NCI-H146 treated with DMSO at 0.1 percent for 48 hours (cell line): Measurements from ENCODE around the gene MLLT10.

Source experiments
- DNase-seq: peaks from one replicate; lab custom pipeline; 2025; ENCODE audit not compliant: unreplicated experiment; lab: John Stamatoyannopoulos, UW

MLLT10 gene

DNA sequence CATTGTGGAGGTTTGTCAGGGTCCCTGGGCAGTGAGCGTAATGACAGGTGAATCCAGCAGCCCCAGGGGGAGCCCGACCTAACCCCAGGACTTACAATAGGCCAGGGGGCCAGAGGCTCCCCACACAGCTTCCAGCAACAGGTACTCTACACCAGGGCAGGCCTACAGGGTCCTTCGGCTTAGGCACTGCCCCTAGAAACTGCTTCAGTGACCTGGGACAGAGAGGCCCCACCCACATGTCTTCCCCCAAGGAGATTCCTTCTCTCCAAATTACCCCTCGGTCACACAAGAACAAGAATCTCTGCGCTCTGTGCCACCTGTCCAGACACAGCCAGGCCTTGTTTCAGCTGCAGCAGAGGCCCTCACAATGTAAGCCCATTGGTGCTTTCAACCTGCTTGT lies 32.9 kb upstream of the MLLT10 start:
- no peak for DNase-seq

- DNase-seq = no peak
Observed at GRCh38 chr10:21501731-21502347, 32.2 kb upstream of the MLLT10 start.

DNA sequence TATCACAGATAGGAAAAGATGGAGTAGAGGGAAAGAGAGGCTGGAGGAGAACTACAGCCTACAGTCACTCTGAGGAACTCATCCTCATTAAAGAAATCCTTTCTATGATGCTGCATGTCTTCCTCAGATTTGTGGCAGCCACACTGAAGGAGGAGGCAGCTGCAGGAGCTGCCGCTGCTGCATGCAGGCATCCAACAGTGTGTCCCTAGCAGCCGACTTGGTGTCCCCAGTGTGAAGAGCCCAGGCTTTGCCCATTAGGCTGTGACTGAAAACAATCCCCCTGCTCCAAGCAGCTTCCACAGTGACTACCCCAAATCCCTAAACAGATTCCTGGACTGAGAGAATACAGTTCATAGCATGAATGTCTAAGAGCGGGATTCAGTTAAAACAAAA lies 31.7 kb upstream of the MLLT10 start:
- no peak for DNase-seq

- no peak for DNase-seq
Observed at GRCh38 chr10:21503542-21503941, 30.5 kb upstream of the MLLT10 start.

GRCh38 chr10:21505711-21506278 lies 28.2 kb upstream of the MLLT10 start:
- no peak for DNase-seq

- DNase-seq = no peak
Observed at GRCh38 chr10:21506351-21506750, 27.7 kb upstream of the MLLT10 start.

DNA sequence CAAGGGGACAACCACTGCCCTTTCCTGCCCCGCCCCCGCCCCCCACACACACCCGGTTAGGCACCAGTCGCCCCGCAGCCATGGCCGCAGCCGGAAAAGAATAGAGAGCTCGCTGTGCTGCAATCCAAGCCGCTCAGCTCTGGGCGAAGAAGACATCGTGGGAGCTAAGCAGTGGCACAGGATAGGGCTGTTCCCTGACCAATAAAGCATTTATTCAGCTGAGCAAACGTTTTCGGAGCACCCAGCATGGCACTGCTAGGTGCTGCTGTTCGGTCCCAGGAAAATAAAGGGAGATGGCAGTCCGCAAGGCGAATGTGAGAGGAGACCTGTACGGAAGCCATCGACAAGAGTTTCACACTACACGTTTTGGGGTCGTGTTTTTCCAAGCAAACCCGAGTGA lies 26.9 kb upstream of the MLLT10 start:
- no peak for DNase-seq

GRCh38 chr10:21508706-21509331 lies 25.2 kb upstream of the MLLT10 start:
- no peak for DNase-seq

- no peak for DNase-seq
Observed at GRCh38 chr10:21509341-21510240, 24.4 kb upstream of the MLLT10 start.

DNA sequence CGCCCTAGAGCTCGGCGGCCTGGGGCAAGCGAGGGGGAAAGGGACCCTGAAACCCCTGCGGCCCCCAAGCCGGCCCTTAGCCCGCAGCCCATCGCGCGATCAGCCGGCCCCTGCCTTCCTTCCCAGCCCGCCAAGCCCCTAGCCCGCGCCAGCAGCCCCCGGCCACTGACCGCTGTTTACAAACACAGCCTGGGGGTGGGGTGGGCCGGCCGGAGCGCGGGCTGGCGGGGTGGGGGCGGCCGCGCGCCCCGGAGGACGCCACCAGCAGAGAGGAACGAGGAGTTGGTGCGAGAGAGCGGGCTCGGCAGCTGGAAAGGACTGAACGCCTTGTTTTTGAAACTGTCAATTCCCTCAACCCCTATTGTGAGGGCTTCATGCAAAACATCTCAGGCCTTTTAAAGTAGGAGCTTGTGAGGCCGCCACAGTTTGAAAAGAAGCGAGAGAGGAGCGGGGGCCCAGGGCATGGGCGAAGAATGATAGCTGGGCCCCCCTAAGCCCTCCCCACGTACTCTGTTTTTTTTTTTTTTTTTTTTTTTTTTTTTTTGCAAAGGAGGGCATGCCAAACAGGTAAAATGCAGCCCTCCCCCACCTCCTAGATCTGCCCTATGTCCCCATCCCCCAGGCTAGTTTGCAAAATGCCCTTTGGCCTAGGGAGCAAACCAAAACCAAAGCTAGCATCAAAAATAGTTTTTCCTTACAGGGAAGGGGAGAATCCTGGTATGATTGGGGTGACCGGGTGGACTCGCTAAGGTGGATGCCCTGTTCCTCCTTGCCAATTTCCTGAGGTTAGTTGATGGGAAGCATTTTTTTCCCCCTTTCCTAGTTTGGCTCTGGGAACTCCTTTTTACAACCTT lies 23.6 kb upstream of the MLLT10 start:
- no peak for DNase-seq

GRCh38 chr10:21511095-21511570 lies 22.9 kb upstream of the MLLT10 start:
- no peak for DNase-seq

- DNase-seq = no peak
Observed at GRCh38 chr10:21511946-21512572, 22.0 kb upstream of the MLLT10 start.

DNA sequence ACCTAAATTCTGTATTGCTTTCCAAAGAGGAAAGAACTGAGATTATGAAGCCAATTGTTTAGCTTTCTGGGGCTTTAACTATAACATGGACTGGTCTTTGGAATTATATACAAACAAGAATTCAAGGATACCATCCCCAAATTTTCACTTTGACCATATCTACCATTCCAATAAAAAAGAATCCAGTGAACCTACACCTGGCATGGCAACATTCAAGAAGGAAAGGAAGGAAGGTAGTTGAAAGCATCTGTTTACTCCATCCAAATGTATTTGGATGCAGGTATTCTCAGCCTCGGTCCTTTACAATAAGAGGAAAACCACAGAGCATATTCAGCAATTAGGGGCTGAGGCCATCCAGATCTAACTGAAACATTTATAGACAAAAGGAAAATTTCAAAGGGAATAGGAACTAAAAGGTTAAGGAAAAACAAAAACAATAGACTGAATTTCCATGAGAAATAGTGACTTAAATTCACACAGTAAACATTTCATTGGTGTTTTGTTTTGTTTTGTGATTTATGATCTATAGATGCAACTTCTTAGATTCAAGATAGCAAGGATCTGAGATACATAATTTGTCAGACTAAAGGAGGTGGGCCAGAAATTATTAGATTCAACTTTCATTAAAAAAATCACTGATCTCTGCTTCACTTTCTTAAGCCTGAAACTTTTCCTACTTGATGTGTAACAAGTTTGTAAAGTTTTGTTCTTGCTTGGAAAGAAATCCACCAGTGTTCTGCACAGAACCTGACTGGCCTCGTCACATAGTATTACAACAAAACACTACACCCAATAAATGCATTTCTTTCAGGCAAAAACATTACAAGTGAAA lies 21.2 kb upstream of the MLLT10 start:
- DNase-seq = no peak

DNA sequence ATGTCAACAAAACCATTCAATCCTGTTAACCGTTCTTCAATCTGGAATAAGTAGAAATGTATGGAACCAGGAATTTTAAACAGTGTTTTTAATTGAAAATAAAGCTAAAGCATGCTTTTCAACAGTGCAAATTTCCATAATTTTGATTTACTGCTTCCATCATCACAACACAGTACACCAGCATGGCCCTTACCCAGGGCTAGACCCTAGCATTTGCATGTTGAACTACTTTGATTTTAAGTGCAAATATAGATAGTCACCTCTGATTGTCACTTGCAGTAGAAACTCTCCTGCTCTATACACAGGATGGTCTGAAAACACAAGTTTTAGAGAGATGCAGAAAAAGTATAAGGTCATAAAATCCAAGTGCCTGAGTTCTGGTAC lies 20.6 kb upstream of the MLLT10 start:
- DNase-seq = no peak

GRCh38 chr10:21514129-21514817 lies 19.8 kb upstream of the MLLT10 start:
- no peak for DNase-seq

- no peak for DNase-seq
Observed at GRCh38 chr10:21514818-21515351, 19.1 kb upstream of the MLLT10 start.

DNA sequence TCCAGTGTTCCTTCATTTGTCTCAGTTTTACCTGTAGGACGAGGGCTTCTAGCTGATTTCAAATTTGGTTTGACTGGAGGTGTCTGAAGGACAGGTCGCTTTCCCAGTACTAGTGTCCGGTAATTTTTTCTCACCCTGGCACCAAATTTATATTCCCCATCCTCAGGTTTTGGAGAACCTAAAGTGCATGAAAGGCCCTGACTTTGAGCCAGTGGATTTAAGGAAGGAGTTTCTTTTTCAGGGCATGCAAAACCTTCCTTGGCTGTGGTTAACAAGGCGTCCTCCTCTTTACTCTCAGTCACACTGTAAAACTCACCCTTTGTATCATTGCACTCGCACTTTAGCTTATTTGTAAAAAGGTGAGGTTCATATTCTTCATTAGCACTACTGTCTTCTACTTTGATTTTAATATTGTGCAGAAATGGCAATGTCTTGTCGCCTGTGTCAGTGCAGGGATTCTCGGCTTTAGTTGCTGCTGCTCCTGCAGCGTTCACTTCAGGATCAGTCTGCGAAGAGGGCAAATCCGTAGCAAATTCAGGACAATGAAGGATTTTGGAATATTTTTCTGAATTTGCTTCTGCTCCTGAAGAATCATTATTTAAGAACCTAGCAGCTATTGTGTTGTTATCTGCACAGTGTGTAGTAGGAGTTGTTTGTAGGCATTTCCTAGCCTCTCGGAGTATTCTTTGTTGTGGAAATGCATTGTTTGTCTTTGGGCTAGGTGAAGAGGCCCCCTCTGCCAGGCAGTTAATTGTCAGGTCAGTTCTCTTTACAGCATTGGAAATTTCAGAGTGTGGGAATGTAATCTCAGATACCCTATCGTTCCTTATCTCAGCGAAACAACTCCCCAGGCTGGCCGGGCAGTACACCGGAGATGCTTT lies 18.4 kb upstream of the MLLT10 start:
- DNase-seq = peak; percentile 55
